WTC11 (cell line): ENCODE measurements around the gene SPINK8. TPM values are rescaled to one million over a fixed set of nuclear protein-coding genes. Genes with fewer than 3 reads are reported as not detected.
A peak's percentile ranks its signal among the peaks of the same experiment; 100 is the strongest.

Experiments used
- ATAC-seq: fragments of 200-7000 bp; cut with Tn5 transposase; 2 replicates; pipeline ENCODE4 v1.10.0; 2021; ENCODE audit warnings: mild to moderate bottlenecking, moderate library complexity
- CTCF ChIA-PET: fragments of 300-600 bp; sonication (Branson Sonifier 250); formaldehyde crosslinking; loops from one replicate; lab custom pipeline; 2021; ENCODE audit warnings: antibody characterized with exemption; lab: Charles Lee
- POLR2A ChIA-PET: fragments of 350-600 bp; sonication (Branson Sonifier 250); formaldehyde crosslinking; loops from one replicate; lab custom pipeline; 2021; ENCODE audit warnings: antibody characterized with exemption; lab: Charles Lee
- DNase-seq: peaks from one replicate; pipeline ENCODE4 v3.0.0; 2021; ENCODE audit warnings: low spot score
- H3K27ac Mint-ChIP-seq: 2 replicates; pipeline ENCODE4 v1.8.0; 2021; ENCODE audit warnings: mixed read lengths
- H3K27me3 Mint-ChIP-seq: 2 replicates; pipeline ENCODE4 v1.8.0; 2021; ENCODE audit warnings: low read depth, mild to moderate bottlenecking, moderate library complexity, mixed read lengths
- H3K36me3 Mint-ChIP-seq: 2 replicates; pipeline ENCODE4 v1.8.0; 2021; ENCODE audit warnings: mixed read lengths
- H3K4me1 Mint-ChIP-seq: 2 replicates; pipeline ENCODE4 v1.8.0; 2022; ENCODE audit warnings: mixed read lengths
- H3K4me3 Mint-ChIP-seq: 2 replicates; pipeline ENCODE4 v1.8.0; 2021; ENCODE audit warnings: mild to moderate bottlenecking, moderate library complexity, mixed read lengths
- H3K9me3 Mint-ChIP-seq: 2 replicates; pipeline ENCODE4 v1.8.0; 2021; ENCODE audit warnings: mixed read lengths
- ATF6 ChIP-seq: sonication (generic); formaldehyde crosslinking; IDR thresholded peaks from 2 replicates; pipeline ENCODE4 v1.8.1; 2023; ENCODE audit warnings: mild to moderate bottlenecking, missing genetic modification reagents
- CREB1 ChIP-seq: sonication (generic); formaldehyde crosslinking; IDR thresholded peaks from 2 replicates; pipeline ENCODE4 v1.8.0; 2023; ENCODE audit warnings: mild to moderate bottlenecking, missing genetic modification reagents
- CREM ChIP-seq: sonication (generic); formaldehyde crosslinking; IDR thresholded peaks from 2 replicates; pipeline ENCODE4 v1.8.1; 2022; ENCODE audit warnings: mild to moderate bottlenecking, missing genetic modification reagents, moderate library complexity
- ETV6 ChIP-seq: sonication (generic); formaldehyde crosslinking; IDR thresholded peaks from 2 replicates; pipeline ENCODE4 v1.8.1; 2022; ENCODE audit warnings: mild to moderate bottlenecking, missing genetic modification reagents
- GABPB1 ChIP-seq: sonication (generic); formaldehyde crosslinking; IDR thresholded peaks from 2 replicates; pipeline ENCODE4 v1.8.1; 2023; ENCODE audit warnings: mild to moderate bottlenecking, missing genetic modification reagents
- GRHL2 ChIP-seq: fragments of 250-450 bp; sonication (Bioruptor Pico); IDR thresholded peaks from 2 replicates; pipeline ENCODE4 v1.8.0; 2022; ENCODE audit warnings: mild to moderate bottlenecking, moderate library complexity; ENCODE audit not compliant: insufficient replicate concordance, severe bottlenecking
- JAZF1 ChIP-seq: fragments of 250-450 bp; sonication (Bioruptor Pico); IDR thresholded peaks from 2 replicates; pipeline ENCODE4 v1.9.0; 2021; ENCODE audit warnings: moderate library complexity, mild to moderate bottlenecking, inconsistent platforms
- NFATC4 ChIP-seq: fragments of 250-450 bp; sonication (Bioruptor Pico); IDR thresholded peaks from 2 replicates; pipeline ENCODE4 v1.9.0; 2021; ENCODE audit warnings: mild to moderate bottlenecking
- PRDM15 ChIP-seq: sonication (generic); formaldehyde crosslinking; IDR thresholded peaks from 2 replicates; pipeline ENCODE4 v1.8.0; 2022; ENCODE audit warnings: missing genetic modification reagents
- RELA ChIP-seq: sonication (generic); formaldehyde crosslinking; IDR thresholded peaks from 2 replicates; pipeline ENCODE4 v1.8.1; 2022; ENCODE audit warnings: missing genetic modification reagents, mild to moderate bottlenecking, borderline replicate concordance
- RORB ChIP-seq: fragments of 250-450 bp; sonication (Bioruptor Pico); IDR thresholded peaks from 2 replicates; pipeline ENCODE4 v1.9.0; 2021; ENCODE audit warnings: mild to moderate bottlenecking
- SMAD3 ChIP-seq: sonication (generic); formaldehyde crosslinking; IDR thresholded peaks from 2 replicates; pipeline ENCODE4 v1.8.0; 2022; ENCODE audit warnings: missing genetic modification reagents, mild to moderate bottlenecking, borderline replicate concordance
- ZBTB21 ChIP-seq: sonication (generic); formaldehyde crosslinking; IDR thresholded peaks from 2 replicates; pipeline ENCODE4 v1.8.1; 2023; ENCODE audit warnings: mild to moderate bottlenecking, missing genetic modification reagents, borderline replicate concordance
- ZMAT4 ChIP-seq: fragments of 250-450 bp; sonication (Bioruptor Pico); IDR thresholded peaks from 2 replicates; pipeline ENCODE4 v1.9.0; 2021; ENCODE audit warnings: mild to moderate bottlenecking
- ZNF121 ChIP-seq: sonication (generic); formaldehyde crosslinking; IDR thresholded peaks from 2 replicates; pipeline ENCODE4 v1.8.0; 2023; ENCODE audit warnings: missing genetic modification reagents
- ZNF219 ChIP-seq: sonication (generic); formaldehyde crosslinking; IDR thresholded peaks from 2 replicates; pipeline ENCODE4 v1.8.0; 2023; ENCODE audit warnings: missing genetic modification reagents, mild to moderate bottlenecking, borderline replicate concordance
- ZNF263 ChIP-seq: sonication (generic); formaldehyde crosslinking; IDR thresholded peaks from 2 replicates; pipeline ENCODE4 v1.8.1; 2022; ENCODE audit warnings: low read depth, mild to moderate bottlenecking, moderate library complexity, missing genetic modification reagents
- total RNA-seq: library from RNA; stranded (reverse); gene quantifications from 3 replicates; pipeline ENCODE4 v1.2.3, GENCODE V29; 2021
- TF ChIP-seq, protein P1 (sequence below): fragments of 250-450 bp; sonication (Bioruptor Pico); IDR thresholded peaks from 2 replicates; pipeline ENCODE4 v1.9.0; 2021; ENCODE audit warnings: moderate library complexity, mild to moderate bottlenecking, inconsistent platforms, borderline replicate concordance
- TF ChIP-seq, protein P2 (sequence below): sonication (generic); formaldehyde crosslinking; IDR thresholded peaks from 2 replicates; pipeline ENCODE4 v1.8.0; 2022; ENCODE audit warnings: mild to moderate bottlenecking, missing genetic modification reagents
- TF ChIP-seq, protein P3 (sequence below): sonication (generic); formaldehyde crosslinking; IDR thresholded peaks from 2 replicates; pipeline ENCODE4 v1.8.0; 2023; ENCODE audit warnings: missing genetic modification reagents, mild to moderate bottlenecking, borderline replicate concordance
- TF ChIP-seq, protein P4 (sequence below): sonication (generic); formaldehyde crosslinking; IDR thresholded peaks from 2 replicates; pipeline ENCODE4 v1.8.1; 2023; ENCODE audit warnings: mild to moderate bottlenecking, missing genetic modification reagents

The SPINK8 gene
- total RNA-seq, 1 experiment from 2014 or later: not detected

- no peak overlapping the region for H3K4me3 Mint-ChIP-seq
- no peaks in the 10 kb centered on the region for H3K27me3 Mint-ChIP-seq
- H3K9me3 Mint-ChIP-seq: peaks cover 42% of the 10 kb centered on the region
- TF ChIP-seq RELA (CRISPR knock-in tag) (no peak), PRDM15 (no peak), ZBTB21 (CRISPR knock-in tag) (no peak), ZNF219 (no peak), SMAD3 (no peak), ATF6 (CRISPR knock-in tag) (no peak), CREB1 (CRISPR knock-in tag) (no peak), ZMAT4 (CRISPR knock-in tag) (no peak), GRHL2 (CRISPR knock-in tag) (no peak), ZNF263 (CRISPR knock-in tag) (no peak), CREM (CRISPR knock-in tag) (no peak), ZNF121 (CRISPR knock-in tag) (no peak), JAZF1 (no peak), GABPB1 (CRISPR knock-in tag) (no peak)
- TF ChIP-seq, protein P1, sequence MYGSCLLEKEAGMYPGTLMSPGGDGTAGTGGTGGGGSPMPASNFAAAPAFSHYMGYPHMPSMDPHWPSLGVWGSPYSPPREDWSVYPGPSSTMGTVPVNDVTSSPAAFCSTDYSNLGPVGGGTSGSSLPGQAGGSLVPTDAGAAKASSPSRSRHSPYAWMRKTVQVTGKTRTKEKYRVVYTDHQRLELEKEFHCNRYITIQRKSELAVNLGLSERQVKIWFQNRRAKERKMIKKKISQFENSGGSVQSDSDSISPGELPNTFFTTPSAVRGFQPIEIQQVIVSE (CRISPR knock-in tag): no peak
- TF ChIP-seq, protein P2, sequence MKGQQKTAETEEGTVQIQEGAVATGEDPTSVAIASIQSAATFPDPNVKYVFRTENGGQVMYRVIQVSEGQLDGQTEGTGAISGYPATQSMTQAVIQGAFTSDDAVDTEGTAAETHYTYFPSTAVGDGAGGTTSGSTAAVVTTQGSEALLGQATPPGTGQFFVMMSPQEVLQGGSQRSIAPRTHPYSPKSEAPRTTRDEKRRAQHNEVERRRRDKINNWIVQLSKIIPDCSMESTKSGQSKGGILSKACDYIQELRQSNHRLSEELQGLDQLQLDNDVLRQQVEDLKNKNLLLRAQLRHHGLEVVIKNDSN (CRISPR knock-in tag): no peak
- ATAC-seq (no peak), DNase-seq (no peak)
- peaks cover 83% of the 10 kb centered on the region for H3K36me3 Mint-ChIP-seq
- ChIA-PET POLR2A (no interaction called here), CTCF (interaction anchor here (7.9 kb wide), 1 partner anchor 167 kb away, joined by 91 read pairs; no protein-coding TSS in a partner anchor)
- H3K27ac Mint-ChIP-seq: peak overlapping the region; percentile 30
- H3K4me1 Mint-ChIP-seq: no peaks in the 10 kb centered on the region; the same call in 1 of the 2 replicates
These were observed 64.4 kb downstream of the SPINK8 start for GRCh38 chr3:48268936-48269561.

GRCh38 chr3:48268381-48268935 lies 65.0 kb downstream of the SPINK8 start:
- H3K27ac Mint-ChIP-seq: peak overlapping the region; percentile 17; the same call in 1 of the 2 replicates
- ATAC-seq (no peak), DNase-seq (no peak)
- POLR2A ChIA-PET: interaction anchor here (0.6 kb wide), 1 partner anchor 19 kb away, joined by 3 read pairs; no protein-coding TSS in a partner anchor
- peaks cover 88% of the 10 kb centered on the region for H3K36me3 Mint-ChIP-seq
- H3K4me1 Mint-ChIP-seq: no peaks in the 10 kb centered on the region; the same call in 1 of the 2 replicates
- H3K4me3 Mint-ChIP-seq: no peak overlapping the region
- CTCF ChIA-PET: interaction anchor here (0.9 to 7.9 kb wide), 2 partner anchors 74 to 168 kb away, joined by 3 to 91 read pairs; no protein-coding TSS in a partner anchor
- no peaks in the 10 kb centered on the region for H3K27me3 Mint-ChIP-seq
- H3K9me3 Mint-ChIP-seq: peaks cover 42% of the 10 kb centered on the region
- TF ChIP-seq SMAD3 (no peak), ETV6 (CRISPR knock-in tag) (no peak), RELA (CRISPR knock-in tag) (no peak), ZBTB21 (CRISPR knock-in tag) (no peak), RORB (CRISPR knock-in tag) (no peak), NFATC4 (no peak)
- TF ChIP-seq, protein P3, sequence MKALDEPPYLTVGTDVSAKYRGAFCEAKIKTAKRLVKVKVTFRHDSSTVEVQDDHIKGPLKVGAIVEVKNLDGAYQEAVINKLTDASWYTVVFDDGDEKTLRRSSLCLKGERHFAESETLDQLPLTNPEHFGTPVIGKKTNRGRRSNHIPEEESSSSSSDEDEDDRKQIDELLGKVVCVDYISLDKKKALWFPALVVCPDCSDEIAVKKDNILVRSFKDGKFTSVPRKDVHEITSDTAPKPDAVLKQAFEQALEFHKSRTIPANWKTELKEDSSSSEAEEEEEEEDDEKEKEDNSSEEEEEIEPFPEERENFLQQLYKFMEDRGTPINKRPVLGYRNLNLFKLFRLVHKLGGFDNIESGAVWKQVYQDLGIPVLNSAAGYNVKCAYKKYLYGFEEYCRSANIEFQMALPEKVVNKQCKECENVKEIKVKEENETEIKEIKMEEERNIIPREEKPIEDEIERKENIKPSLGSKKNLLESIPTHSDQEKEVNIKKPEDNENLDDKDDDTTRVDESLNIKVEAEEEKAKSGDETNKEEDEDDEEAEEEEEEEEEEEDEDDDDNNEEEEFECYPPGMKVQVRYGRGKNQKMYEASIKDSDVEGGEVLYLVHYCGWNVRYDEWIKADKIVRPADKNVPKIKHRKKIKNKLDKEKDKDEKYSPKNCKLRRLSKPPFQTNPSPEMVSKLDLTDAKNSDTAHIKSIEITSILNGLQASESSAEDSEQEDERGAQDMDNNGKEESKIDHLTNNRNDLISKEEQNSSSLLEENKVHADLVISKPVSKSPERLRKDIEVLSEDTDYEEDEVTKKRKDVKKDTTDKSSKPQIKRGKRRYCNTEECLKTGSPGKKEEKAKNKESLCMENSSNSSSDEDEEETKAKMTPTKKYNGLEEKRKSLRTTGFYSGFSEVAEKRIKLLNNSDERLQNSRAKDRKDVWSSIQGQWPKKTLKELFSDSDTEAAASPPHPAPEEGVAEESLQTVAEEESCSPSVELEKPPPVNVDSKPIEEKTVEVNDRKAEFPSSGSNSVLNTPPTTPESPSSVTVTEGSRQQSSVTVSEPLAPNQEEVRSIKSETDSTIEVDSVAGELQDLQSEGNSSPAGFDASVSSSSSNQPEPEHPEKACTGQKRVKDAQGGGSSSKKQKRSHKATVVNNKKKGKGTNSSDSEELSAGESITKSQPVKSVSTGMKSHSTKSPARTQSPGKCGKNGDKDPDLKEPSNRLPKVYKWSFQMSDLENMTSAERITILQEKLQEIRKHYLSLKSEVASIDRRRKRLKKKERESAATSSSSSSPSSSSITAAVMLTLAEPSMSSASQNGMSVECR (CRISPR knock-in tag): no peak
- TF ChIP-seq, protein P4, sequence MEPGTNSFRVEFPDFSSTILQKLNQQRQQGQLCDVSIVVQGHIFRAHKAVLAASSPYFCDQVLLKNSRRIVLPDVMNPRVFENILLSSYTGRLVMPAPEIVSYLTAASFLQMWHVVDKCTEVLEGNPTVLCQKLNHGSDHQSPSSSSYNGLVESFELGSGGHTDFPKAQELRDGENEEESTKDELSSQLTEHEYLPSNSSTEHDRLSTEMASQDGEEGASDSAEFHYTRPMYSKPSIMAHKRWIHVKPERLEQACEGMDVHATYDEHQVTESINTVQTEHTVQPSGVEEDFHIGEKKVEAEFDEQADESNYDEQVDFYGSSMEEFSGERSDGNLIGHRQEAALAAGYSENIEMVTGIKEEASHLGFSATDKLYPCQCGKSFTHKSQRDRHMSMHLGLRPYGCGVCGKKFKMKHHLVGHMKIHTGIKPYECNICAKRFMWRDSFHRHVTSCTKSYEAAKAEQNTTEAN (CRISPR knock-in tag): no peak
